Common myeloid progenitor, CD34-positive (primary cell): Measurements from ENCODE around the gene HUS1B.

Source experiments
- CTCF ChIA-PET: fragments of 350-600 bp; sonication (Branson Sonifier 250); formaldehyde crosslinking; loops from one replicate; lab custom pipeline; 2021; ENCODE audit warnings: antibody characterized with exemption; lab: Charles Lee
- POLR2A ChIA-PET: fragments of 350-600 bp; sonication (Branson Sonifier 250); formaldehyde crosslinking; loops from one replicate; lab custom pipeline; 2021; ENCODE audit warnings: antibody characterized with exemption; lab: Charles Lee
- DNase-seq, 3 donors: peaks; one replicate each; pipeline versions ENCODE4 v3.0.0 to v3.0.0-alpha.2; 2013
- H3K27ac ChIP-seq, 2 experiments: 1 replicate in 1 of 2; 2 replicates in 1 of 2; pipeline ENCODE4 v1.7.0; 2013; ENCODE audit warnings: inconsistent platforms in 2 of 2, low read length in 2 of 2, mild to moderate bottlenecking in 2 of 2, low read depth in 1 of 2, moderate library complexity in 1 of 2; ENCODE audit not compliant: severe bottlenecking in 2 of 2, insufficient read depth in 1 of 2, poor library complexity in 1 of 2
- H3K27me3 ChIP-seq, 5 experiments: replicated peaks in 2 of 5; 1 replicate in 3 of 5; 2 replicates in 2 of 5; pipeline versions ENCODE4 v1.6.1 to v1.7.0; 2013; ENCODE audit warnings: low read length in 4 of 5, mild to moderate bottlenecking in 2 of 5, moderate library complexity in 2 of 5, inconsistent platforms in 1 of 5; ENCODE audit not compliant: insufficient read depth in 5 of 5, control insufficient read depth in 4 of 5
- H3K36me3 ChIP-seq, 4 experiments: 1 replicate in 2 of 4; 2 replicates in 2 of 4; pipeline versions ENCODE4 v1.6.1 to v1.7.0; 2013; ENCODE audit warnings: low read length in 3 of 4, control low read depth in 1 of 4, mild to moderate bottlenecking in 1 of 4; ENCODE audit not compliant: control insufficient read depth in 4 of 4, insufficient read depth in 4 of 4
- H3K4me1 ChIP-seq, 4 experiments: 1 replicate in 3 of 4; 2 replicates in 1 of 4; pipeline versions ENCODE4 v1.6.1 to v1.7.1; 2013; ENCODE audit warnings: low read length in 3 of 4, mild to moderate bottlenecking in 3 of 4, control low read depth in 1 of 4, inconsistent platforms in 1 of 4, moderate library complexity in 1 of 4; ENCODE audit not compliant: control insufficient read depth in 4 of 4, insufficient read depth in 4 of 4; ENCODE audit errors: control extremely low read depth in 1 of 4
- H3K4me3 ChIP-seq, 7 experiments: 1 replicate in 4 of 7; 2 replicates in 3 of 7; pipeline versions ENCODE4 v1.5.1 to v1.7.0; 2013; ENCODE audit warnings: mild to moderate bottlenecking in 7 of 7, low read length in 6 of 7, moderate library complexity in 6 of 7, inconsistent platforms in 2 of 7, low read depth in 2 of 7, control low read depth in 1 of 7; ENCODE audit not compliant: insufficient read depth in 4 of 7, control insufficient read depth in 1 of 7; ENCODE audit errors: extremely low read depth in 1 of 7
- H3K9me3 ChIP-seq, 5 experiments: 1 replicate in 4 of 5; 2 replicates in 1 of 5; pipeline versions ENCODE4 v1.6.1 to v1.7.1; 2013; ENCODE audit warnings: low read length in 4 of 5, mild to moderate bottlenecking in 2 of 5, inconsistent platforms in 1 of 5, low read depth in 1 of 5, moderate library complexity in 1 of 5; ENCODE audit not compliant: control insufficient read depth in 4 of 5, insufficient read depth in 2 of 5; ENCODE audit errors: control extremely low read depth in 1 of 5
- WGBS: methylation state at CpG from one replicate; pipeline ENCODE4 v1.1.5; 2013; ENCODE audit not compliant: insufficient coverage; 5-methylcytosine and 5-hydroxymethylcytosine counted together

Gene HUS1B

GRCh38 chr6:692356-692851 lies 35.5 kb upstream of the HUS1B start:
- DNase-seq, result peak; percentile 44 to 75 (median 62)
- Histone ChIP-seq H3K9me3 (no peaks in the 10 kb centered on the region), H3K4me3 (peak overlapping the region; percentile 73 to 96 (median 85)), H3K27me3 (no peaks in the 10 kb centered on the region), H3K36me3 (peaks cover 2 to 16% (median 10%) of the 10 kb centered on the region in 4 experiments), H3K4me1 (peaks cover 0 to 20% (median 11%) of the 10 kb centered on the region in 4 experiments), H3K27ac (peak overlapping the region; percentile 50 to 74)
- POLR2A ChIA-PET, result no interaction called here
- WGBS, result 2% methylated on average over 35 of the region's 45 CpGs
- CTCF ChIA-PET, result interaction anchor here (1.5 kb wide), 1 partner anchor 8 kb away, joined by 3 read pairs; no protein-coding TSS in a partner anchor

- no peak overlapping the region for H3K4me3 ChIP-seq
These were observed 32.3 kb upstream of the HUS1B start for GRCh38 chr6:689223-689622.

GRCh38 chr6:686497-686896 lies 29.6 kb upstream of the HUS1B start:
- Histone ChIP-seq H3K4me1 (peaks cover 6 to 46% (median 10%) of the 10 kb centered on the region in 4 experiments), H3K27ac (no peak overlapping the region), H3K4me3 (no peak overlapping the region), H3K9me3 (no peaks in the 10 kb centered on the region), H3K27me3 (no peaks in the 10 kb centered on the region), H3K36me3 (peaks cover 2 to 16% (median 10%) of the 10 kb centered on the region in 4 experiments)
- WGBS, result no CpG with 5 or more reads among the region's 3 CpGs
- CTCF ChIA-PET, result interaction anchor here (1.4 kb wide), 1 partner anchor 94 kb away, joined by 4 read pairs; no protein-coding TSS in a partner anchor
- POLR2A ChIA-PET, result no interaction called here
- DNase-seq, result no peak

More at GRCh38 chr6:689223-689622, 32.3 kb upstream of the HUS1B start:
- H3K36me3 ChIP-seq, result peaks cover 2 to 16% (median 10%) of the 10 kb centered on the region in 4 experiments
- WGBS, result 100% methylated on average over 1 of the region's 2 CpGs
- no peaks in the 10 kb centered on the region for H3K27me3 ChIP-seq
- H3K4me1 ChIP-seq, result peaks cover 0 to 31% (median 11%) of the 10 kb centered on the region in 4 experiments
- ChIA-PET CTCF (no interaction called here), POLR2A (no interaction called here)
- no peaks in the 10 kb centered on the region for H3K9me3 ChIP-seq
- H3K27ac ChIP-seq, result no peak overlapping the region
- no peak for DNase-seq

- DNase-seq, result peak in 2 of 3 donors; percentile 19 to 36
- ChIA-PET CTCF (interaction anchor here (1.0 kb wide), 1 partner anchor 7 kb away, joined by 3 read pairs; the partner anchor contains the start of gene EXOC2), POLR2A (no interaction called here)
- H3K27me3 ChIP-seq, result no peaks in the 10 kb centered on the region
- H3K27ac ChIP-seq, result no peak overlapping the region
- H3K9me3 ChIP-seq, result no peaks in the 10 kb centered on the region
- WGBS, result 94% methylated on average over 4 of the region's 6 CpGs
- peaks cover 6 to 47% (median 10%) of the 10 kb centered on the region in 4 experiments for H3K4me1 ChIP-seq
- H3K4me3 ChIP-seq, result no peak overlapping the region
- peaks cover 6 to 16% (median 10%) of the 10 kb centered on the region in 4 experiments for H3K36me3 ChIP-seq
These were observed 28.1 kb upstream of the HUS1B start for GRCh38 chr6:684831-685636.

- Histone ChIP-seq H3K36me3 (peaks cover 3 to 12% (median 7%) of the 10 kb centered on the region in 4 experiments), H3K27me3 (no peaks in the 10 kb centered on the region), H3K4me3 (peak overlapping the region in 4 of 7 experiments; percentile 7 to 56 (median 44)), H3K4me1 (peaks cover 6 to 47% (median 10%) of the 10 kb centered on the region in 4 experiments), H3K27ac (no peak overlapping the region), H3K9me3 (no peaks in the 10 kb centered on the region)
- DNase-seq, result peak in 2 of 3 donors; percentile 74 to 80
- 62% methylated on average over 8 of the region's 15 CpGs for WGBS
- ChIA-PET POLR2A (no interaction called here), CTCF (interaction anchor here (0.8 to 1.3 kb wide), 4 partner anchors 9 to 38 kb away, joined by 3 read pairs; partner anchors contain the start of gene EXOC2)
These were observed 27.0 kb upstream of the HUS1B start for GRCh38 chr6:683742-684440.

- H3K4me3 ChIP-seq, result no peak overlapping the region
- DNase-seq, result no peak
- H3K36me3 ChIP-seq, result peaks cover 0 to 3% (median 0%) of the 10 kb centered on the region in 4 experiments
- H3K4me1 ChIP-seq, result peaks cover 6 to 47% (median 10%) of the 10 kb centered on the region in 4 experiments
- H3K9me3 ChIP-seq, result peaks cover 0 to 4% (median 0%) of the 10 kb centered on the region in 5 experiments
- ChIA-PET CTCF (interaction anchor here (0.7 to 1.5 kb wide), 2 partner anchors 41 to 87 kb away, joined by 3 read pairs; no protein-coding TSS in a partner anchor), POLR2A (no interaction called here)
- no peaks in the 10 kb centered on the region for H3K27me3 ChIP-seq
- no peak overlapping the region for H3K27ac ChIP-seq
- 100% methylated on average over 4 of the region's 5 CpGs for WGBS
These were observed 23.9 kb upstream of the HUS1B start for GRCh38 chr6:680666-681340.
